Mucosa of gallbladder (tissue), 1 donor: ENCODE data around the gene SCYGR1. TPM values are rescaled to one million over a fixed set of nuclear protein-coding genes. Genes with fewer than 3 reads are reported as not detected.
A peak's percentile ranks its signal among the peaks of the same experiment; 100 is the strongest.
"Not testable (repeated sequence)": the region's sequence is repeated elsewhere in the genome, so short reads cannot be mapped to it uniquely, and the experiment has no call there.

Experiments
- DNase-seq: peaks from one replicate; pipeline ENCODE4 v3.0.0-alpha.2; 2020; ENCODE audit warnings: low spot score
- total RNA-seq: library from RNA; stranded (reverse); gene quantifications from one replicate; pipeline ENCODE4 v1.2.1, GENCODE V29; 2021
- donor health status: DM: no; HTN: no; CAD: no.

Gene SCYGR1
- total RNA-seq, 1 donor from 2014 or later = not detected

GRCh38 chr2:227370791-227371312 is 16.9 kb downstream of the SCYGR1 start:
- peak; percentile 22 for DNase-seq

DNA sequence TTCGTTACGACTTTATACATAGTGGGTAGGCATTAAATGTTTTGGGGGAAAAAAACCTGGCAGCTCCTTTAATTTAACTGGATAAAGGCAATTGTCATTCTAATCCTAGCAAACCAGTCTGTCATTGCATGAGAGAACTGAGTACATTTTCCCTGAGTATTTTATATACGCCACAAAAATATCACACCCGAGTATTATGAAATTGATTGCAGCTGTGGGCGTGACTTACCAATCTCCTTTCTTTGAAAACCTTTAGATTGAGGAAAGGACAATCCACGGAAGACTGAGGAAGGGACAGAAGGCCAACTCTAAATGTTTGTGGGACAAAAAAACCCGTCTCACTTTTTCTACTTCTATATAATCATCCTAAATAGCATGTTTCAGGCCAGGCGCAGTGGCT is 17.7 kb downstream of the SCYGR1 start:
- no peak for DNase-seq

DNA sequence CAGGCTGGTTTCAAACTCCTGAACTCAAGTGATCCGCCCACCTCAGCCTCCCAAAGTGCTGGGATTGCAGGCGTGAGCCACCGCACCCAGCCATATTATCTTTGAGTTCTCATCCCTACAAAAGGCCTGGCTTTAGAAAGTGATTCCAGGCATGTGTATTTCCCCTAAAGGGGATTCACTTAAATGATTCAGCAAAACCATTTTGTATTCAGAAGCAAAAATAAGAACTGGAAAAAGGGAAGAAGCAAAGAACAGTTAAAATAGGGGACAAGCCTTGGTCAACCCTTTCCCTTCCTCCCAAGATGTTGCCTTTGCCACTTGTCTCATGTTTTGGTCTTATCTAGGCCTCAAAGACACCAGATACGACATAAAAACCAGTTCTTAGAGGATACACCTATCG is 19.2 kb downstream of the SCYGR1 start:
- DNase-seq = no peak

GRCh38 chr2:227367427-227367795 is 20.3 kb downstream of the SCYGR1 start:
- DNase-seq = no peak

DNA sequence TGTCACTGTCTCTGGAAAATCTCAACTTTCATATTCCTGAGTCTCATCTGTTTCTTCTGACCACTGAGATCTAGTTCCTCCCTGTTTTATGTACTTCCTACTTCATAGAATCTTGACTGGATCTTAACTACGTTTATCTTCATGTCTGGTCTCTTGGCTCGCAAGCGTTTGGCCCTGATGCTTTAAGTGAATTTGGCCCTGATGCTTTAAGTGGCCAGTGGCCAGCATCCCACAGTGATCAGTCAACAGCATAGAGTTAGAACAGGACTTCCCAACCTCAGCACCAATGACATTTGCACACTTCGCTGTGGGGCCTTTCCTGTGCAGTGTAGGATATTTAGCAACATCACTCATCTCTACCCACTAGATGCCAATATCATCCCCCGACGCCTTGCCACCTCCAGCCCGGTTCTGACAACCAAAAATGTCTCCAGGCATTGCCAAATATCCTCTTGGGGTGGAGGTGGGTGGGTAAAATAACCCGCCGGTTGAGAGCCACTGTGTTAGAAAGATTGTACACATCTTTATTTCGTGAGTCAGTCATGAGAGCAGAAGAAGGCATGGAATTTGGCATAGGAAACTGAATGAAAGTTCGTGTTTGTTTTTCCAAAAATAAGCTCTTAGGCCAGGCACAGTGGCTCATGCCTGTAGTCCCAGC is 20.9 kb downstream of the SCYGR1 start:
- no peak for DNase-seq

DNA sequence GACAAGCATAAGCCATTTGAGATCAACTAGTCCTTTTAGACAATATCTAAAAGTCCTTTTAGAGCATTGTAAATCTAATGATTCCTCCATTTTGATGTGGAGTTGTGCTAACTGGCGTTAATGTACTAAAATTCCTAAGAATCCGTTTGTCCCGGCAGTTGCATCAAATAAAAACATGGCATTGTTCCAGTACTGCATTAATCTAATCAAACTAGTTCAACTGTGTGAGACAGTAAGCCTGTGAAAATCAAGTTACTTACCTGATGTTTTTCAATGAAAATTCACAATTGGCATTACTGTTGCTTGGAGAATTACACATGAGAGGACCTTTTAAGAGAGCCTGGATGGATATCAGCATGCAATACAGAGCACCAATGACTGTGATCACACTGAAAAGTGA is 21.9 kb downstream of the SCYGR1 start:
- no peak for DNase-seq

DNA sequence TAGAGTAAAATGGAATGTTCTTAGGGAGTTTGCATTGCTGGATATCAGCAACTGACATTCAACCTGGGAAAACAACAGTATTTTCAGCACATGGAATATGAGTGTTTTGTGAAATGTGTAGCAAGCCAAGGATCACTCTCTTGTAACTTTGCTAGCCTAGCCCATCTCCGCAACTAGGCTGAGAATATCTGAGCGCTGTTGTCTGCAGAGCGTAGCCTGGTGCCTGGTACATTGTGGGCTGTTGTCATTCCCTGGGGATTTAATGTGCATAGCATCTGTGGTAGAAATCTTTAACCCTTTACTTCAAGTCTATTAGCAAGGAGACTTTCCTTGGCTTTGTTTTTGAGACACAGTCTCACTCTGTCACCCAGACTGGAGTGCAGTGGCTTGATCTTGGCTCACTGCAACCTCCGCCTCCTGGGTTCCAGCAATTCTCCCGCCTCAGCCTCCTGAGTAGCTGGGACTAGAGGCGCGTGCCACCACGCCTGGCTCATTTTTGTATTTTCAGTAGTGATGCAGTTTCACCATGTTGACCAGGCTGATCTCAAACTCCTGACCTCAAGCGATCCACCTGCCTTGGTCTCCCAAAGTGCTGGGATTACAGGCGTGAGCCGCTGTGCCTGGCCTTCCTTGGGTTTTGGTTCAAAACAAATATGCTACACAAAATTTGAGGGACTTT is 23.0 kb downstream of the SCYGR1 start:
- not testable (repeated sequence) for DNase-seq

- DNase-seq = no peak
Observed at GRCh38 chr2:227363756-227364155, 24.0 kb downstream of the SCYGR1 start.

DNA sequence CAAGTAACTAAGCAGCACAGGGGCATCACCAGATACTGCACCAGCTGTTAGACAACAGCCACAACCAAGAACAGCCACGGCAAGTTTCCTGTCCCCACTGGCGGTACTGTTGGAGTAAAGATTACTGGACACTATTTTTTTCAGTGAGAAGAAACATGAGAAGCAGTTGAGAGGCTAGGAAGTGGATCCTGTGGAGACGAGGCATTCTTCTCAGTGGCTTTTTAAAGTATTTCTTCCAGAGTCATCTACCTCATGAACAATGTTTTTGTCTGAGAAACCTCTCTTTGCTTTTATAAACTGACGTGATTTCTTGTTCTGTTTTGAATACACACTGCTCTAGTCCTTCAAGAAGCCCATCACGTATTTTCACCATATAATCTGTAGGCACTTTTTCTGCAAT is 27.4 kb downstream of the SCYGR1 start:
- no peak for DNase-seq

- no peak for DNase-seq
Observed at GRCh38 chr2:227351639-227352038, 36.1 kb downstream of the SCYGR1 start.

- no peak for DNase-seq
Observed at GRCh38 chr2:227349989-227350612, 37.6 kb downstream of the SCYGR1 start.

DNA sequence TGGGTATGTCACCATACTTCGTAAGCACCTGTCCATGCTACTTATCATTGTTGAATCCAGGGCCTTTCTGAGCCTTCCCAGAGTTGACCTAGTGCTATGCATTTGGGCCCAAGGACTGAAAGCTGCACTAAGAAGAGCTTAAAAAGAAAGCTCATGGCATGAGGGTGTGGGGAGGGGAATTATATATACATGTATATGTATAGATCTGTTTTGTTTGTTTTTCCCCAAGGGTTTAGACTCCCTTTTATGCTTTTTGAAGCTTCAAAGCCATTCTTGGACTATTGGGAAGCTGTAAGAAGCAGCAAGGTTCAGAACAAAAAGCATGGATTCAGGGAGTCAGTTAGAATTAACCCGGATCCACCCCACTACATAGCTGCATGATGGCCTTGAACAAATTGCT is 39.4 kb downstream of the SCYGR1 start:
- no peak for DNase-seq

DNA sequence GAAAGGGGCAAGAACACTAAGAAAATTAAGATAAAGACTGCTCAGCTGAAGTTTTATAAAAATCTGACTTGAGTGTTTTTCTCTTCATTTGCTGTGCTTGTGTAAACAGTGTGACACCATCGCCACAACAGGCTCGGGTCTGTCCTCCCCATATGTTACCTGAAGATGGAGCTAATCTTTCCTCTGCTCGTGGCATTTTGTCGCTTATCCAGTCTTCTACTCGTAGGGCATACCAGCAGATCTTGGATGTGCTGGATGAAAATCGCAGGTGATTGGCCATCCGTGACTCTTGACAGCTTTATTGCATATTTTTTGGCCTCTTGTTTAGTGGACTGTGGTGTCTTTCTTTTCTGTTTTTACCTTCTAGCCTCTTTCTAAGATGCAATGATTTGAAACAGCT is 40.6 kb downstream of the SCYGR1 start:
- DNase-seq = no peak

DNA sequence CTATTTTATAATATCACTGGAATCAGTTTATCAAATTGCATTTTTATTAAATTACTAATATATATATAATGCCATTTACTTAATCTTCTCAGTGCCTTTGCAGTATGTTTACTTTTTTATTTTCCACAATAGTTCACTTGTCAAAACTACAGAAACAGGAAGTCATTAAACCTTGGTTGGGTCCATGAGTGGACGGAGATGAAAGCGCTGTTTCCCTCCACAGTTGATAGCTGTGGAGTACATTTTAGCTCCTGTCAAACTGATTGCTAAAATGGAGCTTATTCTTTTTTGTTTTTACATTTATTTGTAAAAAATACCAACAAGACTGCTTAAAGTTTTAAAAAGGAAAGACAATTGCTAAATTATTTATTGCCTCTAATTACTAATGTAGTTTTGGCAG is 43.5 kb downstream of the SCYGR1 start:
- DNase-seq = no peak

GRCh38 chr2:227341553-227341952 is 46.2 kb downstream of the SCYGR1 start:
- DNase-seq = no peak

DNA sequence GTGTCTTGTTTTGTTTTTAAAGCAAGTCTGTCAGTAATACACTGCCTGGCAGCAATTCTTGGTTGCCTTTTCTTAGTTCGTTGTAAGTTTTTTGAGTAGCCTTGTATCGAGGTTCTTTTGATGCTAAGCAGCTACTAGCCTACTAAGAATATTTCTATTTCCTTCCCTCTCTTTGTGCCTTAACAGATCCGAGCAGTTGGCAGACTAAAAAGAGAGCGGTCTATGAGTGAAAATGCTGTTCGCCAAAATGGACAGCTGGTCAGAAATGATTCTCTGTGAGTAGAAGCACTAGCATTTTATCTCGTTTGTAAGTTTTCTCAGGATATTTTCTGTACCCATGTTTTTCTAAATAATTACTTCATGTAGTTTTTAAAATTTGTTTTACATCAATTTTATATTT is 47.6 kb downstream of the SCYGR1 start:
- no peak for DNase-seq

- DNase-seq = no peak
Observed at GRCh38 chr2:227339098-227339599, 48.6 kb downstream of the SCYGR1 start.

Other genes with a start within 250 kb of the SCYGR1 start
- 30.4 TPM for gene COL4A4, start 223.7 kb downstream of the SCYGR1 start, total RNA-seq
- gene COL4A3, start 223.3 kb downstream of the SCYGR1 start, total RNA-seq = 16.0 TPM
- 70.8 TPM for gene MFF, start 62.7 kb downstream of the SCYGR1 start, total RNA-seq
- gene TM4SF20, start 8.6 kb downstream of the SCYGR1 start, total RNA-seq = not detected
- 77.9 TPM for gene AGFG1, start 84.2 kb upstream of the SCYGR1 start, total RNA-seq
- gene SCYGR2, start 210.9 kb upstream of the SCYGR1 start, total RNA-seq = not detected
- not detected for gene SCYGR3, start 226.9 kb upstream of the SCYGR1 start, total RNA-seq
- gene SCYGR4, start 229.5 kb upstream of the SCYGR1 start, total RNA-seq = not detected